Stimulated activated naive CD8-positive, alpha-beta T cell treated with anti-CD3 and anti-CD28 coated beads, Interleukin-15, Interleukin-2, amounts not matched to agents 100 ng/mL and 50 ng/mL, for 24 hours (primary cell): Measurements from ENCODE around the gene PAMR1.
A peak's percentile ranks its signal among the peaks of the same experiment; 100 is the strongest.

Experiments used
- H3K27ac Mint-ChIP-seq: one replicate; pipeline ENCODE4 v1.8.0; 2021; ENCODE audit warnings: mild to moderate bottlenecking, mixed read lengths
- H3K27me3 Mint-ChIP-seq: one replicate; pipeline ENCODE4 v1.8.0; 2021; ENCODE audit warnings: mixed read lengths
- H3K36me3 Mint-ChIP-seq: one replicate; pipeline ENCODE4 v1.8.0; 2021; ENCODE audit warnings: low read depth, mixed read lengths
- H3K4me1 Mint-ChIP-seq: one replicate; pipeline ENCODE4 v1.8.0; 2021; ENCODE audit warnings: low read depth, mixed read lengths
- H3K4me3 Mint-ChIP-seq: one replicate; pipeline ENCODE4 v1.8.0; 2021; ENCODE audit warnings: mild to moderate bottlenecking, mixed read lengths
- H3K9me3 Mint-ChIP-seq: one replicate; pipeline ENCODE4 v1.8.0; 2021; ENCODE audit warnings: mixed read lengths

The PAMR1 gene

DNA sequence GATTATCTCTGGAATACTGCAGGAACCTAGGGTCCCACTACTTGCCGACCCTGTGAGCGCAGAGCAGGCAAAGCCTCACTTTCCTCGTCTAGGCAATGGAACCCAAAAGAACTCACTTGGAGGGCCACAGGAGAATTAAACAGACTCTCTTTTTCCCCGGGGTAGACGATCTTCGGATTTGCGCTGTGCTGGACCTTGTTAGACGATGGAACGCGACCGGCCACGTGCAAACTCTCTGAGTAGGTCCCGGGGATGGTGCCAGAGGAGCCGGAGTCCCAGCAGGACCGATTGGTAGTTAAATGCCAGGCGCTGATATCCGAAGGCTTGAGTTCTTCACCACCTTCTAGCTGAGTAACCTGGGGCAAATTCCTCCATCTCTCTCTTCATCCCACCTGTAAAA is 105.0 kb downstream of the PAMR1 start:
- peaks cover 80% of the 10 kb centered on the region for H3K27me3 Mint-ChIP-seq

DNA sequence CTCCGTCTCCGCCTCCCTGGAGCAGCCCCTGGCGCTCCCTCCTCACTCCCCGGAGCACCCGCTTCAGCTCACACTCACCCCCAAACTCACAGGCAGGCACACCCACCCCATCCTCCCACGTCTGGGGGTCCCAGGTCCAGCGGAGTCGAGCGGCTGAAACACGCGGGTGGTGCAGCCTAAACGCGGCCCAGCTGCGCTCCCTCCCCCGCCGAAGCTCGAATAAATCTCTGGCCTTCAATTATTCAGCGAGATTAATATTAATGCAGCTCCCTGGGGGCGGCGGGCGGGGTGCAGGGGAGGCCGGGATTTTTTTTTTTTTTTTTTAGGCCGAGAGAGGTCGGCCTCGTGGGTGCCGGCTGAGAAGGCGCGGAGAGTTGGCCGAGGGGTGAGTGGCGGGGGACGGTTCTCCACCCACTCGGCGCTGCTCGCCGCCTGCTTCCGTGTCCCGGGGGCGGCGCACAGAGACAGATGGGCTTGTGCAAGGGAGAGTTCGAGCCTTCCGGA is 105.5 kb downstream of the PAMR1 start:
- Mint-ChIP-seq H3K4me1 (peaks cover 17% of the 10 kb centered on the region), H3K27me3 (peaks cover 80% of the 10 kb centered on the region), H3K27ac (no peak overlapping the region), H3K9me3 (no peaks in the 10 kb centered on the region), H3K36me3 (no peaks in the 10 kb centered on the region), H3K4me3 (peak overlapping the region; percentile 66)

More for the DNA sequence above, 105.0 kb downstream of the PAMR1 start:
- Mint-ChIP-seq H3K27ac (no peak overlapping the region), H3K4me3 (peak overlapping the region; percentile 66), H3K4me1 (peaks cover 17% of the 10 kb centered on the region), H3K36me3 (no peaks in the 10 kb centered on the region), H3K9me3 (no peaks in the 10 kb centered on the region)

DNA sequence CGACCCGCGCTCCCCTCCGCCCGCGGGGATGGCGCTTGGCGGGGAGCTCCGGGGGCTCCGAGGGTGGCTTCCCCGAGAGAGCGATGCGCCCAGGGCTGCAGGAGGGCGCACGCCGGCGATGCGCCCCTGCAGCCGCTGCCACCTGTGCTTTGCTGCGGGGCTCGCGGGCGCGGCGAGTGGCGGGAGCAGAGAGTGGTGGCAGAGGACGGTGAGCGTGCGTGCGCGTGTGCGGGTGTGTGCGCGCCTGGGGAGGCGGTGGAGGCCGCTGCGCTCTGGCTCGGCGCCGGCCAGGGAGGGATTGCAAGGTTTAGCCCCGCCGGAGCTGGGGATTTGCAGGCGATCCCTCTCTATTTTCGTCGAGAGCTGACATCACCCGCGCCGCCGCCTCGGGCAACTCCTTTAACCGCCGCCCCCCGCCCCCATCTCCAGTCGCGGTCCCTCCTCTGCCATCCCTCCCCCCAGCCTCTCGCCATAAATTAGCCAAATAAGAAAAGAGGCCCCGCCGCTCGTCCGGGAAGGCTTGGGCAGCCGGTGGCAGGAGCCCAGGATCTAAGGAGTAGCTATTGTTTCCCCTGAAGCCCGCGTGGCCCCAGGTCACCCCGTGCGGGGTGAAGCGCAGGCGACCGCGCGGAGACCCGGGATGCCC is 106.1 kb downstream of the PAMR1 start, which contains the start of gene SLC1A2:
Gene SLC1A2 (minus strand): TSS at position 375 of the 646 bp plus-strand sequence. CDS start 592 bp downstream, outside the sequence.
- no peaks in the 10 kb centered on the region for H3K36me3 Mint-ChIP-seq
- peaks cover 17% of the 10 kb centered on the region for H3K4me1 Mint-ChIP-seq
- H3K9me3 Mint-ChIP-seq: no peaks in the 10 kb centered on the region

DNA sequence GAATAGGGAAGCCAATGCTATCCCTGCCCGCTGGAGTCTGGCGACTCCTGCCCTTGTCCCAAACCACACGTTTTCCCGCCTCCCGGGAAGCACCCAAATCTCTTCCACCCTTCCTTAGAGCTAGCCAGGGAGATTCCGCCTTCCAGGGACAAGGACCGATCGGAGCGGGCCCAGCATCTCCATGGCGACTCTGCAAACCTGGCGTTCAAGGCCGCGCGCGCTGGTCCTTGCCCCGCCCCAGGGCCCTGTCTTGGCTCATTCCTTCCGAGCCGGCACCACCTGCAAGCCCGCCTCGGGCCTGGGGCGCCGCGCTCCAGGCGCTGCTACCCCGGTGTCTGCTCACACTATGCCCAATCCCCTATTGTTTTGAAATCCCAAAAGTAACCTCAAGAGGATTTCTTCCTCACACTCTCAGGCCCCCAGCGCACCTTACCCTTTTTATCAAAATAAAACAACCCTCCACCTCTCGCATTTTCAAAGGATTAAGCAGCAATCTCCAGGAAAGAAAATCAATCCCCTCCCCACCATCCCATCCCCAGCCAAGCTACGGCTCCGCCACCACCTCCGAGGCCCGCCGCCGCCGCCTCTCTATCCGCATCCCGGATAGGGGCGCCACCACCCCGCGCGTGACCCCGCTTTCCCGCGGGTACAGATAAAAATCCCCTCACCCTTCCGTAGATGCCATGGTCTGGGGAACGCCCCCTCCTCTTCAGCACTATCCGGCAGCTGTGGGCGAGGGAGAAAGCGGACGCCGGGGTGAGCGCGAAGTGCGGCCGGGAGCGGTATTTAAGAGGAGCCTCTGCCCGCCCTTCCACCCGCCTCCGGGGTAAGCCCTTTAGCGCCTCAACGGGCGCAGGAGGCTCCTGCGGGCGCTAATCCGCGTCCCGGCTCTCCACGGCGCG is 106.9 kb downstream of the PAMR1 start:
- Mint-ChIP-seq H3K36me3 (no peaks in the 10 kb centered on the region), H3K9me3 (no peaks in the 10 kb centered on the region), H3K4me3 (peak overlapping the region; percentile 52), H3K27ac (no peak overlapping the region), H3K27me3 (peaks cover 84% of the 10 kb centered on the region), H3K4me1 (peaks cover 17% of the 10 kb centered on the region)

More for the DNA sequence above, 106.1 kb downstream of the PAMR1 start, which contains the start of gene SLC1A2:
- H3K4me3 Mint-ChIP-seq: peak within 1 kb of the TSS; percentile 66
- peaks cover 82% of the 10 kb centered on the region for H3K27me3 Mint-ChIP-seq
- no peak within 1 kb of the TSS for H3K27ac Mint-ChIP-seq

- Mint-ChIP-seq H3K4me3 (no peak overlapping the region), H3K4me1 (peaks cover 9% of the 10 kb centered on the region), H3K27me3 (peaks cover 68% of the 10 kb centered on the region), H3K36me3 (no peaks in the 10 kb centered on the region), H3K9me3 (no peaks in the 10 kb centered on the region), H3K27ac (no peak overlapping the region)
These were observed 109.9 kb downstream of the PAMR1 start for GRCh38 chr11:35415487-35415886.

- Mint-ChIP-seq H3K27me3 (peaks cover 64% of the 10 kb centered on the region), H3K4me1 (peaks cover 5% of the 10 kb centered on the region), H3K9me3 (no peaks in the 10 kb centered on the region), H3K27ac (no peak overlapping the region), H3K36me3 (no peaks in the 10 kb centered on the region), H3K4me3 (no peak overlapping the region)
These were observed 110.6 kb downstream of the PAMR1 start for GRCh38 chr11:35414776-35415175.

DNA sequence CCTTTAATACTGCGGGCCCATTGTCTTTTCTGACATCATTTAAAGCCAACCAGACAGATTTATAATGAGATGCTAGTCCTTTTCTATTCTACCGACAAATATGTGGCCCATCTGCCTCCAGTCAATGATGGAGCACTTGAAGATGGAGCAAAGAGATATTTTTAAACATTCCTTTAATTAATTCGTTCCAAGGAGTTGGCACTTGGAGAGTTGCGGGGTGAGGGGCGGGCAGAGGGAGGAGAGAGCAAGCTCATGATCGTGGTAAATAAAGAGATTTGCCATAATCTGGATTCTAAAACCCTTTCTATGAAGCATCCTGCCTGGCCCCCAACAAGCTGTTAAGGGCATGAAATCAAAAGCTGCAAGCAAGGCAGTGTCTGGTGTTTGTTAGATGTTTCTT is 111.1 kb downstream of the PAMR1 start:
- Mint-ChIP-seq H3K4me3 (no peak overlapping the region), H3K36me3 (no peaks in the 10 kb centered on the region), H3K4me1 (peaks cover 5% of the 10 kb centered on the region), H3K9me3 (no peaks in the 10 kb centered on the region), H3K27ac (no peak overlapping the region), H3K27me3 (peaks cover 64% of the 10 kb centered on the region)

DNA sequence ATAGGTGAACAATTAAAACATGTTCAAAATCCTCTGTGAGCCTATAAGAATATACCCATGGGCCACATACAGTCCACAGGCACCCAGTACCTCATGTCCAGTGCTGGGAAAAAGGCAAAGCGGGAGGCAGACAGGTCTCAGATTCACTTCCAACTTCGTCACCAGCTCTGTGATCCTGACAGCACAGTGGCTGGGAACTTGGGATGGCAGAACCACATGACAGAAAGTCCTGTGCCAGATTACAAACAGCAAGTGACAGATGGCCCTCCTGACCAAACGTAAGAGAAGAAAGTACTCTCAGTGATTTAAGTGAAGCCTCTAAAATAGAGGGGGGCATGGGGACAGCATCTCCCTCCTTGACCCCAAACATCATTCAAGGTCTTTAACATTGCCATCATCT is 111.8 kb downstream of the PAMR1 start:
- Mint-ChIP-seq H3K4me1 (peaks cover 3% of the 10 kb centered on the region), H3K36me3 (no peaks in the 10 kb centered on the region), H3K27ac (no peak overlapping the region), H3K4me3 (no peak overlapping the region), H3K9me3 (no peaks in the 10 kb centered on the region), H3K27me3 (peaks cover 63% of the 10 kb centered on the region)

DNA sequence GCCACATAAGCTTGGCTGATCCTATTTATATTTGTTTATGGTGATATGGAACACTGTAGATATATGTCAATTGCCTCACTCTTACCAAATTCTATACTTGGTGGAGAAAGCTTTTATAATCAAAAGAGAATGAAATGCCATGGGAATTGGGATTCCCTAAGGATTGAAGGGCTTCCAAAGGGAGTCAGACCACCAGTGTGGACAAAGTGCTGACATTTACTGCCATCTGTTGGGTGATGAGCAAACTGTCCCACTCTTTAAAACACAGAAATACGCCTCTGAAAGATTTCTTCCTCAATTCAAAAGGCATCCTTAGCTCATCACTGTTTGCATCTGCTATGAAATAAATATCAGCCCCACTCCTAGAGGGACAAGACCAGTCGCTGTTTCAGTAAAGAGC is 113.1 kb downstream of the PAMR1 start:
- no peak overlapping the region for H3K27ac Mint-ChIP-seq
- H3K36me3 Mint-ChIP-seq: no peaks in the 10 kb centered on the region
- no peak overlapping the region for H3K4me3 Mint-ChIP-seq
- no peaks in the 10 kb centered on the region for H3K4me1 Mint-ChIP-seq
- H3K27me3 Mint-ChIP-seq: peaks cover 50% of the 10 kb centered on the region
- no peaks in the 10 kb centered on the region for H3K9me3 Mint-ChIP-seq

DNA sequence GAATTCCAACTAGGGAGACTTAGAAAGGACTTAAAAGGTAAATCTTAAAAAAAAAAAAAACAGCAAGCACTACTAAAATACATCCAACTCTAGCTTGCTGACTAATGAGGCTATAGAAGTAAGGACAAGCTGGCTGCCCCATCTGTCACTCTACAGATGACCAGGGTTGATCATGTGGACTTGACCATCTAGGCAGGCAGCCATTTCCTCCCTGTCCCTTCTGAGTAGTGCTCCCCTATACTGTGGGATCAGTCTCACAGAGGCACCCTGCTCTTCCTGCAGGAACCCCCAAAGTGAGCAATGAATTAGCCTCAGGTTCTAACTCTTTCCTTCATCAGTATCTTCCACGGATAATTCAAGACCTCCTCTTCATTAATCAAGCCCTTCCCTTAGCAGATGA is 118.4 kb downstream of the PAMR1 start:
- Mint-ChIP-seq H3K4me3 (no peak overlapping the region), H3K36me3 (no peaks in the 10 kb centered on the region), H3K27ac (no peak overlapping the region), H3K27me3 (peaks cover 22% of the 10 kb centered on the region), H3K9me3 (no peaks in the 10 kb centered on the region), H3K4me1 (no peaks in the 10 kb centered on the region)

DNA sequence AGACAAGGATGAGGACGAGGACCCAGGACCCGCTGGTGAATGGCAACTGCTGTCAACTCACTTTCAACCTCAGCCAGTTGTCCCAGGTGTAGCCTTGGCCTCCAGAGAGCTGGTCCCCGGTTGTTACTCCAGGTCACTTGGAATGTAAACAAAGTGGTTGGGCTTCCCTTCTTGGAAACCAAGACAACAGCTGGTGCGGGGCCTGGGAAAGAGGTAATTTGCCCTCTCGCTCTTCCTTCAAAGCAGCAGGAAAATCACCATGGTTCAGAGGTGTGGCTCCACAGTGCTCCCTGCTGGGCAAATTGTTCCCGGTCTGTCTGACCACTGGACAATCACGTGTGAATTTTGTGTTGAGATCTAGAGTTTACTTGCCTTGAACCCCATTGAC is 121.0 kb downstream of the PAMR1 start:
- H3K27me3 Mint-ChIP-seq: peaks cover 9% of the 10 kb centered on the region
- no peaks in the 10 kb centered on the region for H3K36me3 Mint-ChIP-seq
- H3K4me3 Mint-ChIP-seq: no peak overlapping the region
- no peaks in the 10 kb centered on the region for H3K4me1 Mint-ChIP-seq
- H3K9me3 Mint-ChIP-seq: no peaks in the 10 kb centered on the region
- no peak overlapping the region for H3K27ac Mint-ChIP-seq

- no peak overlapping the region for H3K27ac Mint-ChIP-seq
- H3K36me3 Mint-ChIP-seq: no peaks in the 10 kb centered on the region
- H3K27me3 Mint-ChIP-seq: peaks cover 14% of the 10 kb centered on the region
- no peak overlapping the region for H3K4me3 Mint-ChIP-seq
- H3K9me3 Mint-ChIP-seq: no peaks in the 10 kb centered on the region
- no peaks in the 10 kb centered on the region for H3K4me1 Mint-ChIP-seq
These were observed 121.5 kb downstream of the PAMR1 start for GRCh38 chr11:35403765-35404387.

DNA sequence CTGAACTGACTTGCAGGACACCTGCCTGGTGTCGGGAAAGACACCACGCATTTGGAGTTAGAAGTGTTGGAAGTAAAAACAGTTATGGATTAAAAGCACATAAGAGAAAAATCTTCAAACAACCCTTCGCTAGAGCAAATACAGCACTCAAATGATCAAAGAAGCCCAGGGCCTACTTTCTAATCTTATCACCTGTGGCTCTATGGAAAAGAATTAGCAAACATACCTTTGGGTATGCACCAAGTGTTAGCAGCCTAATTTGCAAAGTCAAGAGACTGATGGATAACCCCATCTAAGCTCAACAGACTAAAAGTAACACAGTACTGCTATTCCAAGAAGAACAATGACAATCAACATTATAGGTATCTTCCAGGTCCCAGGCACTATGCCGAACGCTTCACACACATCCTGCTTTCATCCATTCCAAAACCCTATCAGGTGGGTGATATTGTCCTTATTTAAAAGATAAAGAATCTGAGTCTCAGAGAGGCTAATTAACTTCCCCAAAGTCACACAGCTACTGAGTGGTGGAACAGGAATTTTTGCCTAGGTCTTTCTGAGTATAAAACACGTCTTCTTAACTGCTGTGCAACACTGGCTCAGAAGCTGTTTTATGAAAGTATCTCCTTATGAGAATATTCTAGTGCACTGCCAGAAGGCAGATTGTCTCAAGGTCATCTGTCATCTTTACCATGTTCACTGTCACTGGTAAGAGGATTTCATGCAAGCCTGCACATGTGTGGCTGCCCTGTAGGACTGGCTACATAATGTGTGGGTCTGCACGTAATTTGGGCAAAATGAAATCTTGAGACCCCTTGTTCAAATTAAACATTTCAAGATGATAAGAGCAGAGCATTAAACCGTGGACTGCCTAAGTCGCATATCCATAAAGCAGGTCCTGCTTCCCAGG is 122.4 kb downstream of the PAMR1 start:
- Mint-ChIP-seq H3K4me3 (no peak overlapping the region), H3K36me3 (no peaks in the 10 kb centered on the region), H3K4me1 (no peaks in the 10 kb centered on the region), H3K27ac (no peak overlapping the region), H3K27me3 (peaks cover 17% of the 10 kb centered on the region), H3K9me3 (no peaks in the 10 kb centered on the region)

- no peaks in the 10 kb centered on the region for H3K36me3 Mint-ChIP-seq
- no peak overlapping the region for H3K4me3 Mint-ChIP-seq
- no peaks in the 10 kb centered on the region for H3K4me1 Mint-ChIP-seq
- no peak overlapping the region for H3K27ac Mint-ChIP-seq
- no peaks in the 10 kb centered on the region for H3K9me3 Mint-ChIP-seq
- H3K27me3 Mint-ChIP-seq: peaks cover 9% of the 10 kb centered on the region
These were observed 126.5 kb downstream of the PAMR1 start for GRCh38 chr11:35398881-35399280.
